Measurements from ENCODE around the gene MSRB3. TPM values are rescaled to one million over a fixed set of nuclear protein-coding genes. Genes with fewer than 3 reads are reported as not detected.

Gene MSRB3
- total RNA-seq, 4 donors from 2014 or later, result 29.1 to 61.5 (median 50.4) TPM

- TF ChIP-seq CTCF (IDR thresholded peaks at IDR 0.05; ENCODE audit: low read depth), result no peak
Measured at GRCh38 chr12:65305346-65305950, 27.0 kb downstream of the MSRB3 start.

- TF ChIP-seq CTCF (IDR thresholded peaks at IDR 0.05; ENCODE audit: low read depth), result no peak
Measured at GRCh38 chr12:65306366-65307168, 28.1 kb downstream of the MSRB3 start.

GRCh38 chr12:65307169-65307501, 28.7 kb downstream of the MSRB3 start:
- no peak for TF ChIP-seq CTCF (IDR thresholded peaks at IDR 0.05; ENCODE audit: low read depth)

- TF ChIP-seq CTCF (IDR thresholded peaks at IDR 0.05; ENCODE audit: low read depth), result no peak
Measured at GRCh38 chr12:65308006-65308405, 29.5 kb downstream of the MSRB3 start.

- TF ChIP-seq CTCF (IDR thresholded peaks at IDR 0.05; ENCODE audit: low read depth), result no peak
Measured at GRCh38 chr12:65308601-65309071, 30.2 kb downstream of the MSRB3 start.

- no peak for TF ChIP-seq CTCF (IDR thresholded peaks at IDR 0.05; ENCODE audit: low read depth)
Measured at GRCh38 chr12:65311260-65311659, 32.8 kb downstream of the MSRB3 start.

- no peak for TF ChIP-seq CTCF (IDR thresholded peaks at IDR 0.05; ENCODE audit: low read depth)
Measured at GRCh38 chr12:65313719-65314317, 35.3 kb downstream of the MSRB3 start.
